Epithelial cell of esophagus (primary cell): Measurements from ENCODE around the gene SLC35E1.

Experiments
- DNase-seq: peaks from one replicate; pipeline ENCODE4 v3.0.0; 2010; ENCODE audit warnings: low read depth
- H3K4me3 ChIP-seq: 2 replicates; pipeline ENCODE4 v1.5.1; 2011; ENCODE audit warnings: mild to moderate bottlenecking, low read length, control low read depth
- CTCF ChIP-seq: IDR thresholded peaks from 2 replicates; pipeline ENCODE4 v1.5.1; 2011; ENCODE audit warnings: low read depth, mild to moderate bottlenecking, low read length, control low read depth, inconsistent platforms; ENCODE audit not compliant: insufficient read depth; ENCODE audit errors: missing control alignments

Gene SLC35E1

DNA sequence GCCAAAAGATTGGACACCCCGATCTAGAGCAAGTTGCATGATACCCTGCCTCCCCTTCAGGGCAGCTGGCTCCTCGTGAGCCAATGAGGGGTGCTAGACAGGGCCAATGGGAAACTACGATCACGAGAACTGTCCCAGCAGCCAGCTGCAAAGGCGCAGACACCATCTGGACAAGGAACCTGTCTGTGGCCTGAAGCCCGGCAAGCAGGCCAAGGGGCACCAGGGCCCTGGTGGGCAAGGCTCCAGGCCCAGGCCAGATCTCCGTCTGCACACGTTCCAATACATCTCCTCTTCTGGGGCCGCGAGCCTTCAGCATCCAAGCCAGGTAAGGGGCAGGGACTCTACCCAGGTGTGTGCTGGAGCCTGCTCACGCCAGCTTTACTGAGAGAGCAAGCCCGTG is 35.6 kb upstream of the SLC35E1 start:
- no peak for TF ChIP-seq CTCF
- H3K4me3 ChIP-seq = no peak overlapping the region

DNA sequence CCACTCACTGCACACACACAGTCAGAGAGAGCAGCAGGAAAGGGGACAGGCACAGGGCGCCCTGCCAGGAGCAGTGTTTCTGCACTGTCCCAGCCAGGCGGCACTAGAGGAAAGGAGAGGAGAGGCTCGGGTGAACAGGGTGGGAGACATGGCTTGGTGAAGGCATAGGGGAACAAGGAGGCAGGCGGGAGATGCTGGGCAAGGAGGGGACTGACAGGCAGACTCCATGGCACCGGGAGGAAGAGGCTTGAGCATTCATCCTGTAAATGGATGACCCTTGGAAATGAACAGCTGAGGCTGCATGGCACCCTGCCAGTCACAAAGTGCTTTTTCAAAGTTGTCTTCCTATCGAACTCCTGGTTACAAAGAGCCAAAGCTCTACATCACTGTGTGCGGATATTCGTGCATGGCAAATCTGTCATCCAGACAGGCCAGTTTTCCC is 33.4 kb upstream of the SLC35E1 start:
- H3K4me3 ChIP-seq = no peak overlapping the region
- DNase-seq = no peak
- TF ChIP-seq CTCF = no peak

More for the DNA sequence above, 35.6 kb upstream of the SLC35E1 start:
- DNase-seq = no peak

- no peak for DNase-seq
- H3K4me3 ChIP-seq = no peak overlapping the region
- TF ChIP-seq CTCF = no peak
These were observed 32.9 kb upstream of the SLC35E1 start for GRCh38 chr19:16605115-16605514.

GRCh38 chr19:16604615-16605014 is 32.4 kb upstream of the SLC35E1 start:
- no peak overlapping the region for H3K4me3 ChIP-seq
- no peak for TF ChIP-seq CTCF
- DNase-seq = no peak

- no peak for TF ChIP-seq CTCF
- no peak overlapping the region for H3K4me3 ChIP-seq
- DNase-seq = no peak
These were observed 30.9 kb upstream of the SLC35E1 start for GRCh38 chr19:16603090-16603489.

DNA sequence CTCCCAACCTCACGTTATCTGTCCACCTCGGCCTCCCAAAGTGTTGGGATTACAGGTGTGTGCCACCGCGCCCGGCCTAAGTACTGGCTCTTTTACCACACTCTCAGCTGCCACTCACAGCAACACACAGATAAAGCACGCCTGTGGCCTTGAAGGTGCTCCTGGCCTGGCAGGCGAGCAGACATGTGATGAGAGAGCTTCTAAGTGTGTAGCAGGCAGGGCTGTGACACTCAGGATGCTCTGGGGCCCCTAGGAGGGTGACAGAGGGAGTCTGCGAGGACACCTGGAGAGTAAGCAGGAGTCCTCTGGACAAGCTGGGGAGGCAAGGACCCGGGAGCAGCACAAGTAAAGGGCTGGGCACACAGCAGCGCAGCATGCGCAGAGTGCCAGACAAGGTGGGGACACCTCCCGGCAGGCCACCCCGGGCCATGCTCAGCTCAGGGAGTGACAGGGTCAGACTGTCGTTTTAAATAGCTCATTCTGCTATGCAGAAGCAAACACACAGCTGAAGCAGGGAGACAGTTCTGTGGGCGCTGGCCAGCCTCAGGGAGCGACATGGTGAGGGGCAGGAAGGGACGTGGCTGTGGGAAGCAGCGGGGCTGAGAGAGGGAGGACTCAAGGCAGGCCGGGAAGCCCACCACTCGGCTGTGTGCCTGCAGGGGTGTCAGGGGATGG is 29.3 kb upstream of the SLC35E1 start:
- H3K4me3 ChIP-seq = no peak overlapping the region
- no peak for TF ChIP-seq CTCF
- no peak for DNase-seq

DNA sequence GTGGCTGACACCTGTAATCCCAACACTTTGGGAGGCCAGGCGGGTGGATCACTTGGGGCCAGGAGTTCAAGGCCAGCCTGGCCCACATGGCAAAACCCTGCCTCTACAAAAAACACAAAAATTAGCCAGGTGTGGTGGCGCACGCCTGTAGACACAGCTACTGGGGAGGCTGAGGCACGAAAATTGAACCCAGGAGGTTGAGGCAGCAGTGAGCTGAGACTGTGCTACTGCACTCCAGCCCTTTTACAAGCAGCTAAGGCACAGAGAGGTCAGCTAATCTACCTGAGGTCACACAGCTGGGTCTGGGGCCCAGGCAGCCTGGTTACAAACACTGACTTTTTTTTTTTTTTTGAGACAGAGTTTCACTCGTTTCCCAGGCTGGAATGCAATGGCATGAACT is 28.6 kb upstream of the SLC35E1 start:
- no peak for DNase-seq
- H3K4me3 ChIP-seq = no peak overlapping the region
- TF ChIP-seq CTCF = no peak
